ENCODE results near the gene S100A9. TPM values are rescaled to one million over a fixed set of nuclear protein-coding genes. Genes with fewer than 3 reads are reported as not detected.

S100A9 gene
- total RNA-seq, 1 experiment from 2014 or later: 0.33 TPM

DNA sequence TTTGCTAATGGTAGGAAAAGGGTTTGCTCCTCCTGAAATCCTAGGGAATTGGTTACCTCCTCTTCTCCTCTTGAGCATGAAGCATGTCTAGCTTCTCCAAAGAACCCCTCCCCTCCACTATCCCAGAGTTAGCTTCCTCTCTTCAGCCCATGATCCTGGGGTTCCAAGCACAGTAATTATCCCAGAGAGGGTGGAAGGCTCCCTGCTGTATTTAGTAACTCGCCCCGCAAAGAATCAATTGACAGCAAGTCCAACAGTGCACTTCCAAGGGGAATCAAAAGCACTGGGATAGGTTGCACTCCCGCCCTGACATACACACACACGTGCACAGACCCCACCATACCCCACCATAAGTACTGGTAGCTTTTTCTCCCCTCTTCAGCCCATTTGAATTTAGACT, 30.1 kb downstream of the S100A9 start (continued):
- no peak for TF ChIP-seq STAT6 (CRISPR knock-in tag; conservative IDR thresholded peaks at IDR 0.05; ENCODE audit: low read depth)
- TF ChIP-seq GTF2I (CRISPR knock-in tag; conservative IDR thresholded peaks at IDR 0.05): no peak
- TF ChIP-seq, protein P1, sequence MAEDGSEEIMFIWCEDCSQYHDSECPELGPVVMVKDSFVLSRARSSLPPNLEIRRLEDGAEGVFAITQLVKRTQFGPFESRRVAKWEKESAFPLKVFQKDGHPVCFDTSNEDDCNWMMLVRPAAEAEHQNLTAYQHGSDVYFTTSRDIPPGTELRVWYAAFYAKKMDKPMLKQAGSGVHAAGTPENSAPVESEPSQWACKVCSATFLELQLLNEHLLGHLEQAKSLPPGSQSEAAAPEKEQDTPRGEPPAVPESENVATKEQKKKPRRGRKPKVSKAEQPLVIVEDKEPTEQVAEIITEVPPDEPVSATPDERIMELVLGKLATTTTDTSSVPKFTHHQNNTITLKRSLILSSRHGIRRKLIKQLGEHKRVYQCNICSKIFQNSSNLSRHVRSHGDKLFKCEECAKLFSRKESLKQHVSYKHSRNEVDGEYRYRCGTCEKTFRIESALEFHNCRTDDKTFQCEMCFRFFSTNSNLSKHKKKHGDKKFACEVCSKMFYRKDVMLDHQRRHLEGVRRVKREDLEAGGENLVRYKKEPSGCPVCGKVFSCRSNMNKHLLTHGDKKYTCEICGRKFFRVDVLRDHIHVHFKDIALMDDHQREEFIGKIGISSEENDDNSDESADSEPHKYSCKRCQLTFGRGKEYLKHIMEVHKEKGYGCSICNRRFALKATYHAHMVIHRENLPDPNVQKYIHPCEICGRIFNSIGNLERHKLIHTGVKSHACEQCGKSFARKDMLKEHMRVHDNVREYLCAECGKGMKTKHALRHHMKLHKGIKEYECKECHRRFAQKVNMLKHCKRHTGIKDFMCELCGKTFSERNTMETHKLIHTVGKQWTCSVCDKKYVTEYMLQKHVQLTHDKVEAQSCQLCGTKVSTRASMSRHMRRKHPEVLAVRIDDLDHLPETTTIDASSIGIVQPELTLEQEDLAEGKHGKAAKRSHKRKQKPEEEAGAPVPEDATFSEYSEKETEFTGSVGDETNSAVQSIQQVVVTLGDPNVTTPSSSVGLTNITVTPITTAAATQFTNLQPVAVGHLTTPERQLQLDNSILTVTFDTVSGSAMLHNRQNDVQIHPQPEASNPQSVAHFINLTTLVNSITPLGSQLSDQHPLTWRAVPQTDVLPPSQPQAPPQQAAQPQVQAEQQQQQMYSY (CRISPR knock-in tag; IDR thresholded peaks at IDR 0.05): no peak
- no peak for TF ChIP-seq E2F1 (CRISPR knock-in tag; IDR thresholded peaks at IDR 0.05)
- TF ChIP-seq ARID4B (CRISPR knock-in tag; IDR thresholded peaks at IDR 0.05; ENCODE audit: borderline replicate concordance): no peak
- no peak for TF ChIP-seq SOX15 (CRISPR knock-in tag; IDR thresholded peaks at IDR 0.05)
- TF ChIP-seq GABPB1 (CRISPR knock-in tag; IDR thresholded peaks at IDR 0.05): no peak
- TF ChIP-seq, protein P2, sequence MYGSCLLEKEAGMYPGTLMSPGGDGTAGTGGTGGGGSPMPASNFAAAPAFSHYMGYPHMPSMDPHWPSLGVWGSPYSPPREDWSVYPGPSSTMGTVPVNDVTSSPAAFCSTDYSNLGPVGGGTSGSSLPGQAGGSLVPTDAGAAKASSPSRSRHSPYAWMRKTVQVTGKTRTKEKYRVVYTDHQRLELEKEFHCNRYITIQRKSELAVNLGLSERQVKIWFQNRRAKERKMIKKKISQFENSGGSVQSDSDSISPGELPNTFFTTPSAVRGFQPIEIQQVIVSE (CRISPR knock-in tag; IDR thresholded peaks at IDR 0.05; ENCODE audit: borderline replicate concordance): no peak
- TF ChIP-seq ZNF416 (CRISPR knock-in tag; IDR thresholded peaks at IDR 0.05): no peak
- TF ChIP-seq CBFB (CRISPR knock-in tag; IDR thresholded peaks at IDR 0.05; ENCODE audit: low read depth): no peak

- no peaks in the 10 kb centered on the region for H3K4me1 Mint-ChIP-seq
- no peaks in the 10 kb centered on the region for H3K36me3 Mint-ChIP-seq
- no peaks in the 10 kb centered on the region for H3K9me3 Mint-ChIP-seq
- H3K27me3 Mint-ChIP-seq (ENCODE audit: low read depth): peaks cover 4% of the 10 kb centered on the region; the same call in 1 of the 2 replicates
- H3K4me3 Mint-ChIP-seq: no peak overlapping the region
- ATAC-seq (no peak), DNase-seq (ENCODE audit: low spot score) (no peak)
- H3K27ac Mint-ChIP-seq: no peak overlapping the region
- ChIA-PET CTCF (interaction anchor here (1.9 kb wide), 1 partner anchor 11 kb away, joined by 10 read pairs; no protein-coding TSS in a partner anchor), POLR2A (no interaction called here)
- TF ChIP-seq JUN (CRISPR knock-in tag; IDR thresholded peaks at IDR 0.05) (no peak), GABPB1 (CRISPR knock-in tag; IDR thresholded peaks at IDR 0.05) (no peak), GTF2I (CRISPR knock-in tag; conservative IDR thresholded peaks at IDR 0.05) (no peak), TEAD4 (CRISPR knock-in tag; IDR thresholded peaks at IDR 0.05) (no peak), E2F1 (CRISPR knock-in tag; IDR thresholded peaks at IDR 0.05) (no peak), ATF6 (CRISPR knock-in tag; IDR thresholded peaks at IDR 0.05) (no peak), TEAD1 (CRISPR knock-in tag; IDR thresholded peaks at IDR 0.05) (no peak)
- TF ChIP-seq, protein P2 (CRISPR knock-in tag; IDR thresholded peaks at IDR 0.05; ENCODE audit: borderline replicate concordance): no peak
- TF ChIP-seq, protein P3, sequence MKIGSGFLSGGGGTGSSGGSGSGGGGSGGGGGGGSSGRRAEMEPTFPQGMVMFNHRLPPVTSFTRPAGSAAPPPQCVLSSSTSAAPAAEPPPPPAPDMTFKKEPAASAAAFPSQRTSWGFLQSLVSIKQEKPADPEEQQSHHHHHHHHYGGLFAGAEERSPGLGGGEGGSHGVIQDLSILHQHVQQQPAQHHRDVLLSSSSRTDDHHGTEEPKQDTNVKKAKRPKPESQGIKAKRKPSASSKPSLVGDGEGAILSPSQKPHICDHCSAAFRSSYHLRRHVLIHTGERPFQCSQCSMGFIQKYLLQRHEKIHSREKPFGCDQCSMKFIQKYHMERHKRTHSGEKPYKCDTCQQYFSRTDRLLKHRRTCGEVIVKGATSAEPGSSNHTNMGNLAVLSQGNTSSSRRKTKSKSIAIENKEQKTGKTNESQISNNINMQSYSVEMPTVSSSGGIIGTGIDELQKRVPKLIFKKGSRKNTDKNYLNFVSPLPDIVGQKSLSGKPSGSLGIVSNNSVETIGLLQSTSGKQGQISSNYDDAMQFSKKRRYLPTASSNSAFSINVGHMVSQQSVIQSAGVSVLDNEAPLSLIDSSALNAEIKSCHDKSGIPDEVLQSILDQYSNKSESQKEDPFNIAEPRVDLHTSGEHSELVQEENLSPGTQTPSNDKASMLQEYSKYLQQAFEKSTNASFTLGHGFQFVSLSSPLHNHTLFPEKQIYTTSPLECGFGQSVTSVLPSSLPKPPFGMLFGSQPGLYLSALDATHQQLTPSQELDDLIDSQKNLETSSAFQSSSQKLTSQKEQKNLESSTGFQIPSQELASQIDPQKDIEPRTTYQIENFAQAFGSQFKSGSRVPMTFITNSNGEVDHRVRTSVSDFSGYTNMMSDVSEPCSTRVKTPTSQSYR (CRISPR knock-in tag; IDR thresholded peaks at IDR 0.05): no peak
Observed at GRCh38 chr1:153389401-153389800, 31.7 kb downstream of the S100A9 start.
